HepG2 (cell line): Measurements from ENCODE around the gene CCDC50. TPM values are rescaled to one million over a fixed set of nuclear protein-coding genes. Genes with fewer than 3 reads are reported as not detected.

Source experiments
- CHD2 ChIP-seq: IDR thresholded peaks from 2 replicates; pipeline ENCODE4 v1.6.1; 2011; ENCODE audit warnings: low read depth, low read length, improper control_type of control experiment
- IKZF5 ChIP-seq: IDR thresholded peaks from 2 replicates; pipeline ENCODE4 v1.6.1; 2018; ENCODE audit warnings: missing genetic modification reagents, mild to moderate bottlenecking, missing compliant biosample characterization
- PITX1 ChIP-seq: sonication (generic); formaldehyde crosslinking; IDR thresholded peaks from 2 replicates; pipeline ENCODE4 v1.5.1; 2020; ENCODE audit warnings: mild to moderate bottlenecking, missing genetic modification reagents
- ZBTB39 ChIP-seq: sonication (generic); formaldehyde crosslinking; IDR thresholded peaks from 2 replicates; pipeline ENCODE4 v1.5.0; 2020; ENCODE audit warnings: missing genetic modification reagents
- ZBTB40 ChIP-seq, 2 experiments: fragments of 450-650 bp in 1 of 2; sonication (generic) in 1 of 2; formaldehyde crosslinking in 1 of 2; IDR thresholded peaks; 2 replicates each; pipeline versions ENCODE4 v1.6.1 to v1.8.0; 2016 to 2022; ENCODE audit warnings: antibody characterized with exemption in 1 of 2, mild to moderate bottlenecking in 1 of 2, missing genetic modification reagents in 1 of 2
- ZNF646 ChIP-seq: sonication (generic); formaldehyde crosslinking; IDR thresholded peaks from 2 replicates; pipeline ENCODE4 v1.9.0; 2021; ENCODE audit warnings: mild to moderate bottlenecking, missing genetic modification reagents
- ZNF724P ChIP-seq: sonication (generic); formaldehyde crosslinking; IDR thresholded peaks from 2 replicates; pipeline ENCODE4 v1.8.0; 2022; ENCODE audit warnings: missing genetic modification reagents, borderline replicate concordance
- ZSCAN12 ChIP-seq: sonication (generic); formaldehyde crosslinking; IDR thresholded peaks from 2 replicates; pipeline ENCODE4 v1.9.0; 2021; ENCODE audit warnings: mild to moderate bottlenecking, missing genetic modification reagents
- polyA plus RNA-seq, 8 experiments: library from polyadenylated mRNA; depleted of rRNA in 3 of 8; stranded (reverse) in 7 of 8; unstranded in 1 of 8; fragments of >200 nt; fragmentation: Illumina TruSeq in 4 of 8; extraction: Trizol in 4 of 8; gene quantifications; 2 replicates each; pipeline versions ENCODE4 v1.2.1 to v1.2.3, GENCODE V29; 2011 to 2016; ENCODE audit warnings: low read depth in 4 of 8, missing spikeins in 1 of 8, mixed read lengths in 1 of 8; ENCODE audit not compliant: insufficient read depth in 1 of 8
- total RNA-seq, 5 experiments: library from RNA; depleted of rRNA; stranded (reverse); fragments of >200 nt; fragmentation: Illumina TruSeq; extraction: Trizol; gene quantifications; 2 replicates each; pipeline ENCODE4 v1.2.3, GENCODE V29; 2016; ENCODE audit warnings: low read depth in 1 of 5

CCDC50 gene
- total and polyA plus RNA-seq, 2 of the 13 experiments (the other 11 are each of a cell fraction or from before 2014, with no cell fraction given): 47.6 to 66.4 TPM

GRCh38 chr3:191328962-191329653 lies at the start of gene CCDC50 (continued):
- no peak for TF ChIP-seq ZNF646 (CRISPR knock-in tag)
- peak; percentile 70; the same call in 1 of the 2 replicates for TF ChIP-seq PITX1
- no peak for TF ChIP-seq ZBTB40 (IDR thresholded peaks at IDR 0.05)
- TF ChIP-seq ZBTB40 (CRISPR knock-in tag; IDR thresholded peaks at IDR 0.05): peak; percentile 82
- TF ChIP-seq ZSCAN12 (CRISPR knock-in tag): peak; percentile 94
- no peak; the same call in 1 of the 2 replicates for TF ChIP-seq ZNF724P (CRISPR knock-in tag)
- TF ChIP-seq ZBTB39 (CRISPR knock-in tag): no peak
- TF ChIP-seq IKZF5: peak; percentile 58; the same call in 1 of the 2 replicates
- TF ChIP-seq CHD2: peak; percentile 65; the same call in 1 of the 2 replicates
